Measurements from ENCODE around the gene PRKCQ. TPM values are rescaled to one million over a fixed set of nuclear protein-coding genes. Genes with fewer than 3 reads are reported as not detected.

PRKCQ gene
- total and polyA plus RNA-seq, 2 of the 4 experiments (the other 2 are of a cell fraction): under 0.01 to 0.03 TPM

- Histone ChIP-seq H3K4ac (ENCODE audit: low read depth, low read length) (no peak overlapping the region), H2BK5ac (ENCODE audit: low read depth, low read length, poor library complexity, severe bottlenecking) (no peak overlapping the region), H3K36me3 (ENCODE audit: control insufficient read depth, insufficient read depth, low read length) (no peaks in the 10 kb centered on the region), H4K20me1 (ENCODE audit: insufficient read depth, low read length) (no peaks in the 10 kb centered on the region), H3K4me1 (ENCODE audit: control insufficient read depth, insufficient read depth, low read length) (no peaks in the 10 kb centered on the region), H3K23ac (ENCODE audit: low read depth, low read length) (no peak overlapping the region), H2BK20ac (ENCODE audit: low read depth, low read length) (no peak overlapping the region), H3K14ac (replicated peaks; ENCODE audit: low read depth, low read length) (no peak overlapping the region), H3K79me1 (ENCODE audit: low read depth in 1 of 2, low read length in 2 of 2) (no peaks in the 10 kb centered on the region), H3K9me1 (ENCODE audit: insufficient read depth, low read length) (no peaks in the 10 kb centered on the region), H2AK5ac (ENCODE audit: low read depth, low read length) (no peak overlapping the region), H3K27ac (ENCODE audit: insufficient read depth, low read length) (no peak overlapping the region), H3K9ac (ENCODE audit: low read depth, low read length) (no peak overlapping the region), H3K18ac (ENCODE audit: low read depth, low read length) (no peak overlapping the region), H3K4me2 (ENCODE audit: low read depth, low read length) (no peak overlapping the region), H2BK15ac (ENCODE audit: low read depth, low read length) (no peak overlapping the region), H3K27me3 (ENCODE audit: control insufficient read depth, insufficient read depth, low read length) (no peaks in the 10 kb centered on the region), H2BK120ac (ENCODE audit: low read depth, low read length) (no peak overlapping the region), H2AK9ac (replicated peaks; ENCODE audit: low read depth, low read length, poor library complexity) (no peak overlapping the region), H4K91ac (ENCODE audit: insufficient read depth, low read depth, low read length) (no peak overlapping the region), H2AFZ (replicated peaks; ENCODE audit: low read length, poor library complexity) (no peak overlapping the region), H3K9me3 (ENCODE audit: control insufficient read depth, insufficient read depth, low read length) (no peaks in the 10 kb centered on the region), H3K4me3 (ENCODE audit: insufficient read depth, low read depth, low read length) (no peak overlapping the region), H3K56ac (ENCODE audit: extremely low read depth, insufficient read depth, low read length) (no peak overlapping the region), H4K5ac (ENCODE audit: low read depth, low read length) (no peak overlapping the region), H4K8ac (ENCODE audit: low read depth in 2 of 2, low read length in 2 of 2) (no peak overlapping the region)
- DNase-seq (no peak), ATAC-seq (ENCODE audit: low read depth) (no peak)
- BruUV-seq (replicated peaks): no TSS peak
- intact Hi-C loops (cut with micrococcal nuclease): no loop called here
- in situ Hi-C loops (cut with MboI; ENCODE audit: low sequenced_read_pairs): no loop called here
- 80% methylated on average over 2 of the region's 7 CpGs; no CpG with 5 or more reads in 1 of the 2 experiments for WGBS, 2 experiments (ENCODE audit: extremely low coverage in 2 of 2, insufficient read length in 1 of 2)
- CTCF ChIA-PET: interaction anchor here (0.6 kb wide), 1 partner anchor 424 kb away, joined by 9 read pairs; no protein-coding TSS in a partner anchor
- POLR2A ChIA-PET (ENCODE audit: unreplicated experiment): no interaction called here
- TF ChIP-seq RCOR1 (IDR thresholded peaks at IDR 0.05; ENCODE audit: insufficient replicate concordance, low read length) (no peak), CEBPB (IDR thresholded peaks at IDR 0.05; ENCODE audit: low read depth, low read length) (no peak), CHD1 (IDR thresholded peaks at IDR 0.05; ENCODE audit: low read depth, low read length) (no peak), MAFK (IDR thresholded peaks at IDR 0.05; ENCODE audit: low read depth, low read length) (no peak), NFE2L2 (IDR thresholded peaks at IDR 0.05; ENCODE audit: low read depth, low read length) (no peak), MAZ (IDR thresholded peaks at IDR 0.05; ENCODE audit: borderline replicate concordance, low read depth, low read length) (no peak), RAD21 (IDR thresholded peaks at IDR 0.05; ENCODE audit: low read length) (no peak), FOS (IDR thresholded peaks at IDR 0.05; ENCODE audit: low read depth, low read length) (no peak), POLR2A (IDR thresholded peaks at IDR 0.05; ENCODE audit: low read depth, low read length) (no peak), MXI1 (IDR thresholded peaks at IDR 0.05; ENCODE audit: borderline replicate concordance, low read depth, low read length) (no peak), BHLHE40 (IDR thresholded peaks at IDR 0.05; ENCODE audit: low read depth, low read length) (no peak)
- TF ChIP-seq, protein P1, sequence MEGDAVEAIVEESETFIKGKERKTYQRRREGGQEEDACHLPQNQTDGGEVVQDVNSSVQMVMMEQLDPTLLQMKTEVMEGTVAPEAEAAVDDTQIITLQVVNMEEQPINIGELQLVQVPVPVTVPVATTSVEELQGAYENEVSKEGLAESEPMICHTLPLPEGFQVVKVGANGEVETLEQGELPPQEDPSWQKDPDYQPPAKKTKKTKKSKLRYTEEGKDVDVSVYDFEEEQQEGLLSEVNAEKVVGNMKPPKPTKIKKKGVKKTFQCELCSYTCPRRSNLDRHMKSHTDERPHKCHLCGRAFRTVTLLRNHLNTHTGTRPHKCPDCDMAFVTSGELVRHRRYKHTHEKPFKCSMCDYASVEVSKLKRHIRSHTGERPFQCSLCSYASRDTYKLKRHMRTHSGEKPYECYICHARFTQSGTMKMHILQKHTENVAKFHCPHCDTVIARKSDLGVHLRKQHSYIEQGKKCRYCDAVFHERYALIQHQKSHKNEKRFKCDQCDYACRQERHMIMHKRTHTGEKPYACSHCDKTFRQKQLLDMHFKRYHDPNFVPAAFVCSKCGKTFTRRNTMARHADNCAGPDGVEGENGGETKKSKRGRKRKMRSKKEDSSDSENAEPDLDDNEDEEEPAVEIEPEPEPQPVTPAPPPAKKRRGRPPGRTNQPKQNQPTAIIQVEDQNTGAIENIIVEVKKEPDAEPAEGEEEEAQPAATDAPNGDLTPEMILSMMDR (conservative IDR thresholded peaks at IDR 0.05; ENCODE audit: low read depth, low read length): no peak
- TF ChIP-seq, protein P2, sequence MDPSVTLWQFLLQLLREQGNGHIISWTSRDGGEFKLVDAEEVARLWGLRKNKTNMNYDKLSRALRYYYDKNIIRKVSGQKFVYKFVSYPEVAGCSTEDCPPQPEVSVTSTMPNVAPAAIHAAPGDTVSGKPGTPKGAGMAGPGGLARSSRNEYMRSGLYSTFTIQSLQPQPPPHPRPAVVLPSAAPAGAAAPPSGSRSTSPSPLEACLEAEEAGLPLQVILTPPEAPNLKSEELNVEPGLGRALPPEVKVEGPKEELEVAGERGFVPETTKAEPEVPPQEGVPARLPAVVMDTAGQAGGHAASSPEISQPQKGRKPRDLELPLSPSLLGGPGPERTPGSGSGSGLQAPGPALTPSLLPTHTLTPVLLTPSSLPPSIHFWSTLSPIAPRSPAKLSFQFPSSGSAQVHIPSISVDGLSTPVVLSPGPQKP (IDR thresholded peaks at IDR 0.05; ENCODE audit: borderline replicate concordance, low read depth, low read length): no peak
- dilution Hi-C loops (cut with HindIII; ENCODE audit: low sequenced_read_pairs, unreplicated experiment): no loop called here
Observed at GRCh38 chr10:6553937-6554336, 26.1 kb downstream of the PRKCQ start.
